WTC11 (cell line): ENCODE measurements around the gene ARSK.

Experiments
- CBFB ChIP-seq: sonication (generic); formaldehyde crosslinking; IDR thresholded peaks from 2 replicates; pipeline ENCODE4 v1.8.1; 2022; ENCODE audit warnings: mild to moderate bottlenecking, low read depth, missing genetic modification reagents
- CREB1 ChIP-seq: sonication (generic); formaldehyde crosslinking; IDR thresholded peaks from 2 replicates; pipeline ENCODE4 v1.8.0; 2023; ENCODE audit warnings: mild to moderate bottlenecking, missing genetic modification reagents
- GABPB1 ChIP-seq: sonication (generic); formaldehyde crosslinking; IDR thresholded peaks from 2 replicates; pipeline ENCODE4 v1.8.1; 2023; ENCODE audit warnings: mild to moderate bottlenecking, missing genetic modification reagents
- HMGA2 ChIP-seq: fragments of 250-450 bp; sonication (Bioruptor Pico); IDR thresholded peaks from 2 replicates; pipeline ENCODE4 v1.4.0; 2021; ENCODE audit warnings: mild to moderate bottlenecking, moderate library complexity
- ZNF423 ChIP-seq: fragments of 250-450 bp; sonication (Bioruptor Pico); IDR thresholded peaks from 2 replicates; pipeline ENCODE4 v2.1.2; 2022; ENCODE audit warnings: mild to moderate bottlenecking, moderate library complexity
- TF ChIP-seq, protein P1 (sequence below): fragments of 200-600 bp; IDR thresholded peaks from 2 replicates; pipeline ENCODE4 v1.8.0; 2022; ENCODE audit warnings: antibody characterized with exemption
- TF ChIP-seq, protein P2 (sequence below): fragments of 250-450 bp; sonication (Bioruptor Pico); conservative IDR thresholded peaks from 2 replicates; pipeline ENCODE4 v1.9.0; 2021; ENCODE audit warnings: mild to moderate bottlenecking
- TF ChIP-seq, protein P3 (sequence below): sonication (generic); formaldehyde crosslinking; IDR thresholded peaks from 2 replicates; pipeline ENCODE4 v1.8.1; 2023; ENCODE audit warnings: mild to moderate bottlenecking, moderate library complexity, missing genetic modification reagents

DNA sequence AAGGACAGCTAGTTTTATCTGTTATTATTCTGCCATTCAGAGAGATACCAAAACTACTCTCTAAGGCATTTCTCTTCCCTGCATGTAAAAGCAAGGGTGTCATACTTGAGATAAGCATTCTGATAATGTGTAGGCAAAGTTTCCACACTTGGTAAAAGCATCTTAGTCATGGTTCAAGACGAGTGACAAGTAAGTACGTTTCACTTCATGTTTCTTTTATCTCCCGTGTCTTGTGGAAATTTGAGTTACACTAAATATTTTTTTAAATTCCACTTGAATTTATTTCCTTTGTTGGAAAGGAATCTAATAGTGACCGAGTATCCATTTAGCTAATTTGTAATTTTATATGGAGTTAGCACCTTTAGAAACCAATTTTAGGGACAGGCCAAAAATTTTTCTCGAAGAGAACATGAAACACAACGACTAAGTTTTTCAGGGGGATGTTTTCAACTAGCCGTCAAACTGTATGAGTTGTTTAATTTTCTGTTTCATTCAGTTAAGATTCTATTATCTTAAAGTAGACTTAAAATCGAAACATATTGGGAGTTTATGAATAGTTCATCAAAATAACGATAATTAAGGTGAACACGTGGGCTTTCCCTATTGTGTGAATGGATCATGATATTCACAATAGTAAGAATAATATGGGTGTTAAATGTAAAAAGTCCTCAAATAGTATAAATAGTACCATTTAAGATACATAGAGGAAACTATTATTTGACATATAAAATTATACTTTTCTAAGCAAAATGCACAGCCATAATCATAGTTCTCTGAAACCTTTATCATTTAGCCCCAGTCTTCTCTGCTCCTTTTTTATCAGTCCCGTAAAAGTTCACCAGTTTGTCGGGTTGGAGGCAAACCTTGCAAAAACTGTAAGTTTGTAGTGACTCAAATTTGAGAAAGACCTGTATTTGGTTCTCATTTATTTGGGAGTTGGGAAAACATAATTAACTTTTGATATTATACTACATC is 93.3 kb downstream of the ARSK start:
- TF ChIP-seq ZNF423 (CRISPR knock-in tag) (no peak), GABPB1 (CRISPR knock-in tag) (no peak), HMGA2 (CRISPR knock-in tag) (no peak), CREB1 (CRISPR knock-in tag) (no peak), CBFB (CRISPR knock-in tag) (no peak)
- TF ChIP-seq, protein P1, sequence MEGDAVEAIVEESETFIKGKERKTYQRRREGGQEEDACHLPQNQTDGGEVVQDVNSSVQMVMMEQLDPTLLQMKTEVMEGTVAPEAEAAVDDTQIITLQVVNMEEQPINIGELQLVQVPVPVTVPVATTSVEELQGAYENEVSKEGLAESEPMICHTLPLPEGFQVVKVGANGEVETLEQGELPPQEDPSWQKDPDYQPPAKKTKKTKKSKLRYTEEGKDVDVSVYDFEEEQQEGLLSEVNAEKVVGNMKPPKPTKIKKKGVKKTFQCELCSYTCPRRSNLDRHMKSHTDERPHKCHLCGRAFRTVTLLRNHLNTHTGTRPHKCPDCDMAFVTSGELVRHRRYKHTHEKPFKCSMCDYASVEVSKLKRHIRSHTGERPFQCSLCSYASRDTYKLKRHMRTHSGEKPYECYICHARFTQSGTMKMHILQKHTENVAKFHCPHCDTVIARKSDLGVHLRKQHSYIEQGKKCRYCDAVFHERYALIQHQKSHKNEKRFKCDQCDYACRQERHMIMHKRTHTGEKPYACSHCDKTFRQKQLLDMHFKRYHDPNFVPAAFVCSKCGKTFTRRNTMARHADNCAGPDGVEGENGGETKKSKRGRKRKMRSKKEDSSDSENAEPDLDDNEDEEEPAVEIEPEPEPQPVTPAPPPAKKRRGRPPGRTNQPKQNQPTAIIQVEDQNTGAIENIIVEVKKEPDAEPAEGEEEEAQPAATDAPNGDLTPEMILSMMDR: no peak
- TF ChIP-seq, protein P2, sequence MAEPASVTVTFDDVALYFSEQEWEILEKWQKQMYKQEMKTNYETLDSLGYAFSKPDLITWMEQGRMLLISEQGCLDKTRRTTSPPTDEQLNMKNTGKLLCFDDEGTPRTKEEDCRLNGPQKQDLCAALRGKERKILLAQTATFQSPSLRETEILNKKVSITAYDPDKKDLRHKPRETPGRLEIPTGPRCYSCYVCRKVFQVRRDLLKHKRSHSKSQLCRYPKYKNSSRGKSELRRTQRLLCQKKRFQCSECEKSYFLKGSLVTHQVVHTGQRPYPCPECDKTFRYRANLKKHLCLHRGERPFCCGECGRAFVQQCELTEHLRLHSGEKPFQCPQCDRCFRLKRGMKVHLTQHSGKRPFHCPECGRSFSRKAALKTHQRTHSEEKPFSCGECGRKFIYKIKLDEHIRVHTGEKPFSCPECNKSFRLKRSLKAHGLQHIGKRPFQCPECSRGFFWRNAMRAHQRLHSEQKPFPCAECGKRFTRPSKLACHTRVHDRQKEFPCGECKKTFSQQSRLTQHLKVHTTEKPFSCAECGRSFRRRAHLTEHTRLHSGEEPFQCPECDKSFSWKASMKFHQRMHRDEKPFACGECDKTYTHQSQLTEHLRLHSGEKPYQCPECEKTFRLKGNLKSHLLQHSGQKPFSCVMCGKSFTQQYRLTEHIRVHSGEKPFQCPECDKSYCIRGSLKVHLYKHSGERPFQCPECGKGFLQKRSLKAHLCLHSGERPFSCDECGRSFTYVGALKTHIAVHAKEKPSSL: no peak
- TF ChIP-seq, protein P3, sequence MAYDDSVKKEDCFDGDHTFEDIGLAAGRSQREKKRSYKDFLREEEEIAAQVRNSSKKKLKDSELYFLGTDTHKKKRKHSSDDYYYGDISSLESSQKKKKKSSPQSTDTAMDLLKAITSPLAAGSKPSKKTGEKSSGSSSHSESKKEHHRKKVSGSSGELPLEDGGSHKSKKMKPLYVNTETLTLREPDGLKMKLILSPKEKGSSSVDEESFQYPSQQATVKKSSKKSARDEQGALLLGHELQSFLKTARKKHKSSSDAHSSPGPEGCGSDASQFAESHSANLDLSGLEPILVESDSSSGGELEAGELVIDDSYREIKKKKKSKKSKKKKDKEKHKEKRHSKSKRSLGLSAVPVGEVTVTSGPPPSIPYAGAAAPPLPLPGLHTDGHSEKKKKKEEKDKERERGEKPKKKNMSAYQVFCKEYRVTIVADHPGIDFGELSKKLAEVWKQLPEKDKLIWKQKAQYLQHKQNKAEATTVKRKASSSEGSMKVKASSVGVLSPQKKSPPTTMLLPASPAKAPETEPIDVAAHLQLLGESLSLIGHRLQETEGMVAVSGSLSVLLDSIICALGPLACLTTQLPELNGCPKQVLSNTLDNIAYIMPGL (CRISPR knock-in tag): no peak
